Hypothalamus (tissue), 51 donors: ENCODE measurements around the gene ZNRF3.
"Not testable (repeated sequence)": the region's sequence is repeated elsewhere in the genome, so short reads cannot be mapped to it uniquely, and the experiment has no call there.

Experiments used
- DNase-seq, 51 donors: peaks; one replicate each; lab custom pipeline; 2025; lab: John Stamatoyannopoulos, UW

ZNRF3 gene

GRCh38 chr22:29000641-29001040, 117.3 kb downstream of the ZNRF3 start:
- DNase-seq: no peak

GRCh38 chr22:29002603-29003002, 119.2 kb downstream of the ZNRF3 start:
- no peak for DNase-seq

- DNase-seq: no peak
These were observed 120.2 kb downstream of the ZNRF3 start for GRCh38 chr22:29003552-29003951.

- peak in 3 of 51 donors; percentile 8 to 39 (median 20) for DNase-seq
These were observed 120.7 kb downstream of the ZNRF3 start for GRCh38 chr22:29003975-29004646.

- DNase-seq: peak in 44 of 51 donors; percentile 10 to 87 (median 60)
These were observed 121.4 kb downstream of the ZNRF3 start for GRCh38 chr22:29004647-29005371.

- DNase-seq: not testable (repeated sequence)
These were observed 122.4 kb downstream of the ZNRF3 start for GRCh38 chr22:29005754-29006153.

- DNase-seq: no peak
These were observed 123.0 kb downstream of the ZNRF3 start for GRCh38 chr22:29006346-29006745.

GRCh38 chr22:29009148-29009547, 125.8 kb downstream of the ZNRF3 start:
- DNase-seq: no peak

- DNase-seq: peak in 27 of 51 donors; percentile 10 to 67 (median 40)
These were observed 128.1 kb downstream of the ZNRF3 start for GRCh38 chr22:29011240-29012100.

GRCh38 chr22:29012101-29012433, 128.7 kb downstream of the ZNRF3 start:
- no peak for DNase-seq

- DNase-seq: no peak
These were observed 129.6 kb downstream of the ZNRF3 start for GRCh38 chr22:29012952-29013351.

GRCh38 chr22:29014293-29014692, 130.9 kb downstream of the ZNRF3 start:
- DNase-seq: no peak

- no peak for DNase-seq
These were observed 131.4 kb downstream of the ZNRF3 start for GRCh38 chr22:29014773-29015172.

- no peak for DNase-seq
These were observed 132.9 kb downstream of the ZNRF3 start for GRCh38 chr22:29016067-29016938.

GRCh38 chr22:29018293-29019189, 135.2 kb downstream of the ZNRF3 start:
- no peak for DNase-seq

GRCh38 chr22:29022101-29022817, 138.9 kb downstream of the ZNRF3 start:
- no peak for DNase-seq

GRCh38 chr22:29023172-29023796, 139.9 kb downstream of the ZNRF3 start:
- DNase-seq: no peak

- DNase-seq: no peak
These were observed 143.2 kb downstream of the ZNRF3 start for GRCh38 chr22:29026579-29026978.
